DND-41 (cell line): ENCODE results near the gene NSF.

Experiments
- ATAC-seq: fragments of 200-7000 bp; cut with Tn5 transposase; 3 replicates; pipeline ENCODE4 v1.9.1; 2021; ENCODE audit warnings: low read depth; ENCODE audit not compliant: insufficient read depth
- DNase-seq: peaks from one replicate; pipeline ENCODE4 v3.0.0-alpha.2; 2020
- H2AFZ ChIP-seq: 2 replicates; pipeline ENCODE4 v1.6.0; 2012; ENCODE audit warnings: low read depth, low read length
- H3K27ac ChIP-seq: 2 replicates; pipeline ENCODE4 v1.5.1; 2012; ENCODE audit warnings: low read length, inconsistent platforms
- H3K27me3 ChIP-seq: fragments of 200-600 bp; sonication (generic); 2 replicates; pipeline ENCODE4 v1.6.0; 2012; ENCODE audit warnings: low read length, mild to moderate bottlenecking, inconsistent platforms; ENCODE audit not compliant: insufficient read depth, poor library complexity
- H3K36me3 ChIP-seq: 2 replicates; pipeline ENCODE4 v1.5.1; 2012; ENCODE audit warnings: low read length, inconsistent platforms; ENCODE audit not compliant: insufficient read depth
- H3K4me1 ChIP-seq: 2 replicates; pipeline ENCODE4 v1.5.1; 2012; ENCODE audit warnings: mild to moderate bottlenecking, low read length; ENCODE audit not compliant: insufficient read depth
- H3K4me2 ChIP-seq: 2 replicates; pipeline ENCODE4 v1.6.0; 2012; ENCODE audit warnings: mild to moderate bottlenecking, moderate library complexity, low read length, inconsistent platforms; ENCODE audit not compliant: insufficient read depth
- H3K4me3 ChIP-seq, 2 experiments: fragments of 200-600 bp in 1 of 2; shearing (Covaris generic) in 1 of 2; 2 replicates each; pipeline ENCODE4 v1.5.1; 2012 to 2016; ENCODE audit warnings: inconsistent platforms in 2 of 2, low read length in 2 of 2, mild to moderate bottlenecking in 2 of 2, low read depth in 1 of 2, moderate library complexity in 1 of 2
- H3K79me2 ChIP-seq: 2 replicates; pipeline ENCODE4 v1.6.0; 2012; ENCODE audit warnings: low read length, inconsistent platforms; ENCODE audit not compliant: insufficient read depth
- H3K9ac ChIP-seq: 2 replicates; pipeline ENCODE4 v1.6.0; 2012; ENCODE audit warnings: low read depth, mild to moderate bottlenecking, inconsistent platforms, low read length, moderate library complexity
- H3K9me3 ChIP-seq: 2 replicates; pipeline ENCODE4 v1.5.1; 2012; ENCODE audit warnings: low read length, moderate library complexity, mild to moderate bottlenecking, inconsistent platforms; ENCODE audit not compliant: insufficient read depth, severe bottlenecking
- H4K20me1 ChIP-seq: 2 replicates; pipeline ENCODE4 v1.6.0; 2012; ENCODE audit warnings: low read length; ENCODE audit not compliant: insufficient read depth
- CTCF ChIP-seq: IDR thresholded peaks from 2 replicates; pipeline ENCODE4 v1.5.1; 2012; ENCODE audit warnings: borderline replicate concordance, low read length, moderate library complexity, mild to moderate bottlenecking; ENCODE audit not compliant: poor library complexity, severe bottlenecking; ENCODE audit errors: extremely low read depth
- EZH2 ChIP-seq: IDR thresholded peaks from 3 replicates; pipeline ENCODE4 v1.6.1; 2012; ENCODE audit warnings: borderline replicate concordance, low read depth, mild to moderate bottlenecking, moderate library complexity, low read length, inconsistent platforms; ENCODE audit not compliant: severe bottlenecking

Gene NSF

DNA sequence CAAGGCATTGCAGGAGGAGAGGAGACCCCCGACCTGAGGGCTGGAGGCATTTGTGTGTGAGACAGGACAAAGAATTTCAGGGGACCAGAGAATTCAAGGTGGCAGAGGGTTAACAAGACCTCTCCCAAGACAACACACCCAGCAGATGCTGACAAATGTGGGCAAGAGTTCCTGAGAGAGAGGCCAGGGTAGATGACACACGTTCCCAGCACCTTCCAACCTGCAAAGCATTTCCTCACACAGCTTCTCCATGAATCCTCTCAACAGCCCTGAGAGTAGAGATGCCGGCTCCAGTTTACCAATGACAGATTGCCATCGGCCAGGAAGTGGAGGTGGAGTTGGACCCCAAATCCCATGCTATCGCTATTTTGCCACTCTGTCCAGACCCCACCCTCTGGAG, 203.1 kb downstream of the NSF start:
- no peak overlapping the region for H3K27ac ChIP-seq
- no peak overlapping the region for H3K4me2 ChIP-seq
- H3K79me2 ChIP-seq = no peaks in the 10 kb centered on the region
- no peaks in the 10 kb centered on the region for H3K36me3 ChIP-seq
- no peaks in the 10 kb centered on the region for H4K20me1 ChIP-seq
- no peak overlapping the region for H3K4me3 ChIP-seq
- H3K4me1 ChIP-seq = no peaks in the 10 kb centered on the region
- peaks cover 9% of the 10 kb centered on the region for H3K27me3 ChIP-seq
- DNase-seq = no peak
- H3K9me3 ChIP-seq = no peaks in the 10 kb centered on the region
- no peak for ATAC-seq
- no peak overlapping the region for H2AFZ ChIP-seq
- H3K9ac ChIP-seq = no peak overlapping the region
- TF ChIP-seq CTCF = no peak
- TF ChIP-seq EZH2 = no peak

- no peaks in the 10 kb centered on the region for H4K20me1 ChIP-seq
- H3K4me2 ChIP-seq = no peak overlapping the region
- H3K4me3 ChIP-seq = no peak overlapping the region
- H2AFZ ChIP-seq = no peak overlapping the region
- H3K9me3 ChIP-seq = no peaks in the 10 kb centered on the region
- DNase-seq (no peak), ATAC-seq (no peak)
- no peaks in the 10 kb centered on the region for H3K79me2 ChIP-seq
- no peaks in the 10 kb centered on the region for H3K4me1 ChIP-seq
- H3K9ac ChIP-seq = no peak overlapping the region
- peaks cover 9% of the 10 kb centered on the region for H3K27me3 ChIP-seq
- TF ChIP-seq CTCF (no peak), EZH2 (no peak)
- no peaks in the 10 kb centered on the region for H3K36me3 ChIP-seq
- H3K27ac ChIP-seq = no peak overlapping the region
Measured at GRCh38 chr17:46794318-46794717, 203.8 kb downstream of the NSF start.

DNA sequence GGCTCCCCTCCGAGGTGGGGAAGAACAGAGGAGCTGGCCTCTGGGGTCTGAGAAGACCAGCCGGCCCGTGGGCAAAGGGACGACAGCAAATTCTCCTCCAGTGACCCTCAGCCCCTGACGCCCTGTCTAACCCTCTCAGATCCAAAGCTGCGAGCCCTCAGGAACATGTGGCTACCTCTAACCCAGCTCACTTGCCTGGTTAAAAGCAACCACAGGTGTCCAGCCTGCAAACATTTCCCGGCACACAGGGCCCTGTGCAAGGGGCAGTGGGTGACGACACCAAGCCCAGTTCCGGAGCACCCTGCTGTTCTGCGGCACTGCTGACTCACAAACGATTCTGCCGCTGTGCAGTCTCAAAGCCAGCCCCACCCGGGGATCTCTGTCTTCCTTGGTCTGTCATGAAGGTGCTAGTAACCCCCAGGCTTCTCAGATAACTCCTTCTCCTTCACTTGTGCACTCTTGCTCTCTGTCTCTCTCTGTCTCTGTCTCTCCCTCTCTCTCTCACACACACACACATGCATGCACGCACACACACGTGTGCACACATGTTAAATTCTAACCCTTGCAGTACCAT, 205.0 kb downstream of the NSF start:
- TF ChIP-seq EZH2 = no peak
- TF ChIP-seq CTCF = no peak
- Histone ChIP-seq H3K4me3 (no peak overlapping the region), H4K20me1 (no peaks in the 10 kb centered on the region), H3K27me3 (peaks cover 9% of the 10 kb centered on the region), H2AFZ (no peak overlapping the region), H3K4me2 (no peak overlapping the region), H3K9ac (no peak overlapping the region), H3K4me1 (no peaks in the 10 kb centered on the region), H3K79me2 (no peaks in the 10 kb centered on the region), H3K36me3 (no peaks in the 10 kb centered on the region), H3K27ac (no peak overlapping the region), H3K9me3 (no peaks in the 10 kb centered on the region)
- DNase-seq = no peak
- no peak for ATAC-seq

DNA sequence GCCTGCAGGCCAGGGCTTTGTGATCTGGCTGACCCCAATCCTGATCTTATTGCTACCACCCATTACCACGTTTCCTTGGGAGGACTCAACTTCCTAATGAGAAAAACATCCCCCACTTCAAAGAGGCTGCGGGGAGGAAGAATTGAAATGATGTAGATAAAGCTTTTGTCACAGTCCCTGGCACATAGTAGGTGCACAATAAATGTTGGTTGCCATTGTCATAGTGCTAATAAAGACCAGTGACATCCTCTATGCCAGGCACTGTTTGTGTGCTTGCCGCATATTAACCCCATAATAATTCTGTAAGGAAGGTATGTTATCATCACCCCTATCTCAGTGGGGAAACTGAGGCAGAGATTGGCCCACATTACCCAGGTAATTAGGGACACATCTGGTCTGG, 205.6 kb downstream of the NSF start:
- H3K27ac ChIP-seq = no peak overlapping the region

More for the DNA sequence above, 205.6 kb downstream of the NSF start:
- H3K27me3 ChIP-seq = peaks cover 9% of the 10 kb centered on the region
- H3K79me2 ChIP-seq = no peaks in the 10 kb centered on the region
- no peaks in the 10 kb centered on the region for H4K20me1 ChIP-seq
- DNase-seq = no peak
- no peaks in the 10 kb centered on the region for H3K4me1 ChIP-seq
- no peaks in the 10 kb centered on the region for H3K9me3 ChIP-seq
- H3K4me3 ChIP-seq = no peak overlapping the region
- H2AFZ ChIP-seq = no peak overlapping the region
- H3K36me3 ChIP-seq = no peaks in the 10 kb centered on the region
- no peak overlapping the region for H3K9ac ChIP-seq
- H3K4me2 ChIP-seq = no peak overlapping the region
- no peak for ATAC-seq
- no peak for TF ChIP-seq CTCF
- TF ChIP-seq EZH2 = no peak
